Amniotic epithelial cell (primary cell): ENCODE data around the gene LNX2.
A peak's percentile ranks its signal among the peaks of the same experiment; 100 is the strongest.
"Not testable (repeated sequence)": the region's sequence is repeated elsewhere in the genome, so short reads cannot be mapped to it uniquely, and the experiment has no call there.

ENCODE experiments used
- DNase-seq: peaks from one replicate; pipeline ENCODE4 v3.0.0-alpha.2; 2010; ENCODE audit warnings: low read depth

LNX2 gene

DNA sequence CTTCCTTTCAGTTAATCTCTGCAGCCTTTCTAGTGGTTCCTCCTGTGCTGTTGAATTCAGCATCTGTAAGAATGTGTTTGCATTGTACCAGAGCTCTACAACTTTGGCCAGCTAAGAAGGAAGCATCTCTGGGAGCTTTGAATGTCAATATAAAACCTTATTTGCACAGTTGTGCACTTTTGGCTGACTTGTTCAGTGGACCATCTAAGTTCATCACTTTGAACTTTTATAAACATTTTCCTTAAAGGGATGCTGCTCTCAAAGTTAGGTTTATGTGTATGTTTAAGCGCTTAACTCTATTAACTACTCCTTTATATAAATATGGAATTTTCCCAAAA, 16.9 kb upstream of the LNX2 start:
- DNase-seq, result no peak

DNA sequence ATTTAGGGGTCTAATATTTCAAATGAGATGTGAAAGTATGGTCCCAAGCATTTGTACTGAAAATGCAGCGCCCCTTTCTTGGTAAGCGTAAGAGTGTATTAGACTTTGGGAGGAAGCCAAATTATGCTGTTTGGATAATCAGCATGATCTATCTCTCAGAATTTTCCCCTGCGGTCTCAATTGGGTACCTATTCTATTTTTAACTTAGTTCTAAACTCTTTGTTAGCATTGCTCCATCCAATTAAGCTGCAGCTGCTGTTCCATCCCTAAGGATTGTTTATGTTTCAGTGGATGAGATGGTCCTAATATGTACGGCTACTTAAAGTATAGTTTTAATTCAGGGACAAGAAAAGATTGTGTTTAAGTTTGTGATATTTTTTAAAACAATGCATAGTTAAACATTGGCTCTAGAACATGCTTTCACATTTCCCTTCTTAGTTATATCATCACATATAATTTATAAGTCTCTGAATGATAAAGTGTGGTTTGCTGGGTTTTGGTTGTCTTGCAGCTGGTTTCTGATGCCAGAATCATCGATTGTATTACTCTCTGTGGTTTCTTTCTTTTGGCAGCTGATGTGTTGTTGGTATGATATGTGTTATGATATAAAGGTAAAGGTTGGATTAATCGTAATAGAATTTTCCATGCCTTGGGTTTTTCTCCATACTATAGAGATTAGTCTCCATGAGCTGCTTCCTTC, 16.4 kb upstream of the LNX2 start:
- DNase-seq, result no peak

DNA sequence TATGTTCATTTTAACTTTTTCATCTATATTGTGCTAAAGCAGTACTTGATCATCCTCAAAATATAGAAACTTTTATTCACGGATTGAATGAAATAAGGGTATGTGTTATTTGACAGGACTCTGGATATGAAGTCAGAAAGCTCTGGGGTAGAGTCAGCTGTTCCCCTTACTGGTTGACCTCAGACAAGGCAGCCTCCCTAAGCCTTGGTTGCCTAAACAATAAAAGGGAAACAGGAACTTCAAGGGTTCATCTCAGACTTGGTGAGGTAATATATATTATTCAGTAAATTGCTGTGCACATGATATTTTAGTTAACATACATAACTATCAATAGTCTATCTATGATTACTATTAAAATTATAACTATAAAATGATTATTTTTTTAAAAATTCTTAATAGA, 14.9 kb upstream of the LNX2 start:
- DNase-seq, result no peak

DNA sequence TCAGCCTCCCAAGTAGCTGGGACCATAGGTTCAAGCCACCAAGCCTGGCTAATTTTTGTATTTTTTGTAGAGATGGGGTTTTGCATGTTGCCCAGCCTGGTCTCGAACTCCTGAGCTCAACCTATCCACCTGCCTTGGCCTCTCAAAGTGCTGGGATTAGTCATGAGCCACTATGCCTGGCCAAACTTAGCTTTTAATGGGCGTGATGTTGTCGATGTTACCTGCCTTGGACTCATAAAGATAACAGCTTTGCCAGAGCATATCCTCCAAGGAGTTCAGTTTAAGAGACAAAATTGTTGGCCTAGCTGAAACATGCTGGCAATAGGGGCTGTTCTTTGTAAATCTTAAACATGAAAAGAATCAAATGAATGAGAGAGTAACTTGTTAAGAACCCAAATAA, 14.5 kb upstream of the LNX2 start:
- no peak for DNase-seq

DNA sequence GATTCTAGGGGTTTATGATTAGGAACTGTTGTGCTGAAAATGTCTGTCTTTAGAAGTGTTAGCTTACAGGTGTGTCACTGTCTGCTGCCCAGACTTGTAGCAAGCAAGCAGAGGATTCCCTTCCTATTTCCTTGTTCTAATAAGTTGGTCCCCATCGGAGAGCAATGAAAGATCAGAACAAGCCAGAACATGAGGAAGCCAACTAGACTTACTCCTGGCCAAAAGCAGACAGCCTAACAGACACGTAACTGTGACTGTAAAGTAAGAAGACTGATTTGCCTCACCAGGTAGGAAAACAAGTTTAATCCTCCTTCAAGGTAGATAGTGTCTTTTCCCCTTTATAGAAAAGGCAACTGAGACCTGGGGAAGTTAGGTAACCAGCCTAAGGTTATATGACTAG, 13.9 kb upstream of the LNX2 start:
- DNase-seq, result no peak

DNA sequence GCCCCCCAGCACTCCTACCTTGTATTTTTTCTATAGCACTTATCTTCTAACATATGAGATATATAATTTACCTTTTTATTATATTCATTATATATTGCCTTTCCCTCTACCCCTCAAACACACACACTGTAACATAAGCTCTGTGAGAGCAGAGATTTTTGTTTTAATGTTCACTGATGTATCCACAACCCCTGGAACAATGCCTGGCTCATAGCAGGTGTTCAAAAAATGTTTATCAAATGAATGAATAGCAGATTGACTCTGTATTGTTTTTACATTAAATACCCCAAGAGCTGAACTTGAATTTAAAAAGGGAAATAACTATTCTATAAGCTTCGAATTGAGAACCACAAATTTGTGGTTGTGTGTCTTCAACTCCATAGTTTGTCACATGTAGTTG, 12.3 kb upstream of the LNX2 start:
- no peak for DNase-seq

DNA sequence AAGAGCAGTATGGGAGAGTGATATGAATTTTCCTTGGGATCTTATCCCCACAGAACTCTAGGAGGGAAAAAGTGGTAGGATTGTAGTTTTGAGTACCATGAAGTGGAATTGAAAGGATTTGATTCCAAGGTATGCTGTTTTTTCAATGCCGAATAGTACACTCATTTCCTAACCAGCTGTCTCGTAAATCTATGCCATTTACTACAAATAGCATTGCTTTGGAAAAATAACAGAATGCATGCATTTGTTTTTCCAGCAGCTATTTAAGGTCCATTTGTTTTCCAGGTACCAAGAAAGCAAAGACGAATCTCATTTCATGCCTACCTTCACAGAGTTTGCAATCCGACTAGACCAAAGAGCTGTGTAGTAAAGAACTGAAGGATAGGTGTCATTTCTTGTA, 11.9 kb upstream of the LNX2 start:
- DNase-seq, result no peak

DNA sequence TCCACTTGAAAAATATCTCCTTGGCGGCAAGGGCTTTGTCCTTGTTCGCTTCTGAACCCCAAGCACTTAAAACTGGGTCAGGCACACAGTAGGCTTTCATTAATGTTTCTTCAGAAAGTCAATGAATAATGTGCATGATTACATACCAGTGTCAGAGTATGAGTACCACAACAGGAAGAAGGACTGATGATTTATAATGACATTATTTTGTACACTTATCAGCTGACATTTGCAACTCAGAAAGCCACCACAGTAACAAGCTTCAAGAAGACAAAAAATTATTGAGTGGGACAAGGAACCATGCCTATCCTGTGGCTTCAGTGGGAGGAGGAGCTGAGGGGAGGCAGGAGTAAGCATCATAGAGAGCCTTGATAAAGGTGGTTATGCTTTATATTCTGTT, 11.3 kb upstream of the LNX2 start:
- DNase-seq, result no peak

DNA sequence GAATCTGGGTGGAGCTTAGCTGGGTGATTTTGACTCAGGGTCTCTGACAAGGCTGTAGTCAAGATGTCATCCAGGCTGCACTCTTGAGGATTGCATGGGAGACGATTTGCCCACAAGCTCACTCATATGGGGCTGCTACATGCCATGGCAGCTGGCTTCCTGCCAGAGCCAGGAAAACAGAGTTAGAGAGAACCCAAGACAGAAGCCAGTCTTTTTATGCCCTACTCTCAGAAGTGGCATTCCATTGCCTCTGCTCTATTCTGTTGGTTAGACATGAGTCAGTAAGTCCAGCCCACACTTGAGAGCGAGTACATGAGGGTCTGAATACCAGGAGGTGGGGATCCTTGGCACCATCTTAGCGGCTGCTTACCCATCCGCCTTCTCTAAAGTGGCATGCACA, 10.8 kb upstream of the LNX2 start:
- peak; percentile 7 for DNase-seq

DNA sequence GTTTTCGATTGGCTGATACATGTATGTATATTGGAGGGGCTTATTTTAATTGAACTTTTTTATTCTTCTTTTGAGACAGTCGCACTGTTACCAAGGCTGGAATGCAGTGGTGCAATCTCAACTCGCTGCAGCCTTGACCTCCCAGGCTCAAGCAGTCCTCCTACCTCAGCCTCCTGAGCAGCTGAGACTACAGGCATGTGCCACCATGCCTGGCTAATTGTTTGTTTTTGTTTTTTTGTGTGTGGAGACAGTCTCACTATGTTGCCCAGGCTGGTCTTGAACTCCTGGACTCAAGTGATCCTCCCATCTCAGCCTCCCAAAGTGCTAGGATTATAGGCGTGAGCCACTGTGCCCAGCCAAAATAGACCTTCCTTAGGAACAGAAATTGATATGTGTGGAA, 8.4 kb upstream of the LNX2 start:
- not testable (repeated sequence) for DNase-seq

DNA sequence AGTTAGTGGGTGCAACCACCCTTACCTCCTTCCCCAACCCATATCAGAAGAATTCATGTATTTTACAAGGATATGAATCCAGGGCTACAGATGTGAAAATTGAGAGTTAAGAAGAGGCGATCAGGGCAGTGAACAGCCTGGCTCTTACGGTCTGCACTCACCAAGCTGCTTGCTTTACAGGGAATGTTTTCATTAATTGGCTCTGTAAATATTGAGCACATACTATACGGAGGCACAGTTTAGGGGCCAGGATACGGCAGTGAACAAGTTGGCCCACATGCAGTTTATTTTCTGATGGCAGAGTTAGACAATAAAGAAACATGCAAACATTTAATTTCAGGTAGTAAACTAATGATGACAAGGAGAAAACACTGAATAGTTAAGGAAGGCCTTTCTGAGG, 7.8 kb upstream of the LNX2 start:
- no peak for DNase-seq

DNA sequence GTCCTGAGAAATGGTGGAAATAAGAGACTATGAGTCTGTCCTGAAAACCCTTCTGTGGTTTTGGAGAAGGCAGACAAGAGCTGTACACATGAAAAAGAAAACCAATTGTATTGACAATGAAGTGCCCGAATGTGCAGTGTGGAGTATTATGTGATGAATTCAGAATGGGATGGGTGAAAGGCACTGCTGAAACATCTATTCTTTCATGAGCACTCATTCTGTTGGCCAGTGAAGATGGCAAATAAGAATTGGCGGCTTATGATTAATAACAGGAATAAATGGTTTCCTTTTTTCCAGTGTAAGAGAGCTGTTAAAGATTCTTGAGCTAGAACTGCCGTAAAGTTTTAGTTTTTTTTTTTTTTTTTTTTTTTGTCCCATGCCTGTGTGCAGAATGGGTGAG, 7.1 kb upstream of the LNX2 start:
- DNase-seq, result no peak

DNA sequence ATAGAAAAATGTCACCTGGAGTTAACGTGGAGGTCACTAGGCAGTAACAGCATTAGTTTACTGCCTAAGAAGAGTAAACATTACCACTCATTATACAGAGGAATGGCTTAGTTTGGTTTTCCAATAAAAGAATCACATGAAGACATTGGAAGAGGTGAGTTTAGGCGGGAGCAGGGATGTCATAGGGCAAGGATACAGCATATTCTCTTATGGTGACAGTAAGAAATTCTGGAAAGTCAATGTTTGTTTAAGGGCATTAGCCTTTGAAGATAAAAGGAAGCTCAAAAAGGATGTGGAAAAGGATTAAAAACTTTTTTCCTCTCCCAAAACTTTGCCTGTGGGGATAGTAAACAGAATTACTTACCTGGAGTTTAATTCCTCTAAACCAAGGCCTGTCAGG, 5.5 kb upstream of the LNX2 start:
- DNase-seq, result no peak

DNA sequence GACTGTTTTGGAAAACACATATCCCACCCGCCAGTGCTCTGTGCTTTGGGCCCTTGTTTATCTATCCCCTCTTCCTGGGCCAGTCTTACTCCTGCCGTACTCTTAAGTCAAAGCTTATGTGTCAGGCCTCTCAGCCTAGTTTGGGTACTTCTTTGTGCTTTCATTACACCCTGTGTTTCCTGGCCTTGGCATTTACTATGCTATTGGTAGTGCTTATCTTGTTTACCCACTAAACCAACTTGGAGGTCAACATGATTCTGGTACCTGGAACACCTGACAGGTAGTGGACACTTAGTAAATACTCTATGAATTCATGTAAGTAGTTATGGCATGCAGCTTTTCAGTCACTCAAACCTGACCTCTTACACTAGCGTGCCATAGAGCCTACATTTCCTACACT, 3.7 kb upstream of the LNX2 start:
- no peak for DNase-seq

DNA sequence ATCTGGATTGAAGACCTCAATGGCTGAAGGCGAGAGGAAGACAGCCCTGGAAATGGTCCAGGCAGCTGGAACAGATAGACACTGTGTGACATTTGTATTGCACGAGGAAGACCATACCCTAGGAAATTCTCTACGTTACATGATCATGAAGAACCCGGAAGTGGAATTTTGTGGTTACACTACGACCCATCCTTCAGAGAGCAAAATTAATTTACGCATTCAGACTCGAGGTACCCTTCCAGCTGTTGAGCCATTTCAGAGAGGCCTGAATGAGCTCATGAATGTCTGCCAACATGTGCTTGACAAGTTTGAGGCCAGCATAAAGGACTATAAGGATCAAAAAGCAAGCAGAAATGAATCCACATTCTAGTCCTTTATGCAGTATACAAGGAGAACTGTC, 2.6 kb upstream of the LNX2 start:
- no peak for DNase-seq

DNA sequence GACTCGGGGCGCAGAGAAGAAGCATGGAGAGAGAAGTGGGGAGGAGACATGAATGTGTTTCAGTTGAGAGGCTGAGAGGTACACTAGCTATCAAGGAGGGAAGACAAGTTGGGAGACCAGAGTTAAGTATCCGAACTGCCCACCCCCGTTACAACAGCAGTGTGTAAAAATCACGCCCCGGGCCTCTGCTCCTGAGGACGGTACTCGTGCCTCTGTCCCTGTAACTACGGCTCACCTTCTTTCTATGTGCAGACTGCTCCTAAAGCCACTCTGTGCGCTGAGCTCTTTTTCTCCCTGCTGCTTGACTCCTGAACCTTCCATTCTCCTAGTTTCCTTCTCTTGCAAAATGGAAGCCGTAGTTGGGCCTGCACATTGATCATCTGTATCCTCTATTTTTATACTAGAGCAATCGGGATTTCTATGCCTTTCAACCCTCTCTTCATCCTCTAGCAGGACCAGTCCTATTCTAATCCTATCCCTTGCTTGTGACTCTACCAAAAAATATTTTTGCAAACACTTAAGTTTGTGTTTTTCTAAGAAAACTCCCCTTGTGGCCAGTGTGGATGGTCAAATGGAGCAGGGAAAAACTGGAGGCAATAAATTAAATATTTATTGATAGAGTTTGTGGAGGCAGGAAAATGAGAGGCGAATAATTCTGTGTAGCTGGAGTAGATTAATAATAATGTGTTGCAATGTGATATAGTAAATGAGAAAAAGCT, 1.9 kb upstream of the LNX2 start:
- no peak for DNase-seq

DNA sequence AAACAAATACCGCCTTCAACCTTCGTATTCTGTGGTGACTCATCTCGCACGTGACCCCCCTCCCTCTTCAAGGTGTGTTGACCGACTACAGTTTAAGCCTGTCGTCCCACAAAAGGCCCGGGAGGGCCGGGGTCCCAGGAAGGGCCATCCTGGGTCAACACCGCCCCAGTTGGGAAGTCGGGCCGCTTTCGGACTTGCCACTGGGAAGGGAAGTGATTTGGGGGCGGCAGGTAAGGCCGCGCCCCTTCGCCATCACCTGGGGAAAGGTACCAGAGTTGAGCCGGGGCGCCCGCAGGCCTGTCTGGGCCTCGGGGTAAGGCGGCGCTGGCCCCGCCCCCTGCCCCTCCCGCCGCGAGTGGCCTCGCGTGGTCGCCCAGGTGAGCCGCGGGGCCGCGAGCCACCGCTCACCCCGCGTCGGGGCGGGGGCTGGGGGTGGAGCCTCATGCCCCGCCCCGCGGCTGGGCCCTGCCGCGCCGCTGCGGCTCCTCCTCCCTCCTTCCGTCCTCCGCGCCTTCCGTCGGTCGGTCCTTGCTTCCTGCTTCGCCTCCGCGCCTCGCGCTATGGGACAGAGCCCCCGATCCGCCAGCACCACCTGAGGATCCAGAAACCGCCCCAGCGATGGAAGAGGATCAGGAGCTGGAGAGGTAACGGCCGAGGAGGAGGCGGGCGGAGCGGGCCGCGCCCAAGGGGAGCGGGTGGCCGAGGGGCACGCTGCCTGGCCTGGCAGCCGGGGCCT, 1.2 kb upstream of the LNX2 start, which contains the start of gene POLR1D:
TSS of gene POLR1D (plus strand) at position 527 of the 736 bp plus-strand sequence. CDS start at position 619, 92 bp downstream.
- DNase-seq, result peak; percentile 74

DNA sequence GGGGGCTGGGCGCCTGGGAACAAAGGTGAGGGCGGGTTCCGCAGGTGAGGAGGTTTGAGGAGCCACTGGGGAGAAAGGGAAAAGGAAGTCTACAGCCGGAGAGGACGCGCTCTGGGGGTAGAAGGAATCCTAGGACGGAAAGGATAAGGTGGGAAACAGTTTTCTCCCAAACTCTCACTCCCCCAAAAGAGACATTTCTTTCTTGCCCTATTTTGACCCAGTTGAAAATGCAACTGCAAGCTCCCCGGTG, 712 bp upstream of the LNX2 start:
- DNase-seq, result no peak

DNA sequence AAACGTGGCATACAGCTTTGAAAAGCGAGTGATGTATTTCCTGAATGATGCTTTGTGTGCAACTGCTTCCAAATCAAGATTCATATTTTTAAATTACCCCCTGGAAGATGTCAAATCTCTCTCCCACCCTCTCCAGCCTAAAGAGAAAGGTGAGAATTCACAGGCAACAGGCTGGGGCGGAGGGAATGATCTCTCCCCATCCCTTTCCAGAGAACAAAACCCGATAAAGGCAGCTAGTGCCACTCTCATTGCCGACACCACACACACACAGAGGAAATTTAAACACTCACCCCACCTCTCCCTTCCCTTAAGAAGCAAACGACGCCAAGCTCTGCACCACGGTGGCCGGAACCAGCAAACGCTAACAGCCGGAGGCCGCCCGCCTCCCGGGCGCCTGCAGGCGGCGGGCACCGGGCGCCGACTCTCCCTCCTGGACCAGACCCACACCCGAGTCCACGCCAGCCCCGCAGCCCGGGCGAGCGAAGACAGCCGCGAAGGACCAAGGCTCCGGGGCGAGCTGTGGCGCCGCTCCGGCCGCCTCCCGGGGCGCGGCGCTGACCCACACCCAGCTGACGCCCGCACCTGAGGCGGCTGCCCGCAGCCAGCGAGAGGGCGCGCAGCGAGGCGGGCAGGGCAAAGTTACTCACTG, 477 bp downstream of the LNX2 start:
- DNase-seq, result peak; percentile 21

DNA sequence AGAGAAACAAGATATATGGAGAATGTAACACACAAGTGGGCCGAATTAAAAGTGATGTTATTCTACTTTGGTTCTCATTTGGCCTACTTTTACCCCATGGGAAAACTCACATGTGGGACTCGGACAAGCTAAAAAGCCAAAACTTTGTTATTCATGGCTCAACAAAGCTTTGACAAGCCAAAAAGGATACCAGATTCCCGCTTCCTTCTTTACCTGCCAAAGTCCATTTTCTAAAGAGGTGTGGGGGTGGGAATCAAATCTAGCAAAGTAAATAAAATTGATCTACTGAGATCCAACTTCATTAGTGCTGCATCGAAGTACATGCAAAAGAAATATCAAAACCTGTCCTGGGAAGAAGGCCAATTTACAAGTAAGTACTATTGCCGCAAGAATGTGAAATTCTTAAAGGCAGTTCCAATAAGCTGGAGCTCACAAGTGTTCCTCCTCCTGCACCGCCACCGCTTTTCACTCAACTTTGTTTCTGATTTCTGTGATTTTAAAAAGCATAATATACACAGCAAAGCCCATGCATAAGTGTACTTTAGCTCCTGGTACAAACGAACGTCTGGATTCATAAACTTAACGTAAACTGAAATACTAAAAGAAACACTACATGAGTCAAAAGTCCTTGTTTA, 1.1 kb downstream of the LNX2 start:
- DNase-seq, result peak; percentile 34

DNA sequence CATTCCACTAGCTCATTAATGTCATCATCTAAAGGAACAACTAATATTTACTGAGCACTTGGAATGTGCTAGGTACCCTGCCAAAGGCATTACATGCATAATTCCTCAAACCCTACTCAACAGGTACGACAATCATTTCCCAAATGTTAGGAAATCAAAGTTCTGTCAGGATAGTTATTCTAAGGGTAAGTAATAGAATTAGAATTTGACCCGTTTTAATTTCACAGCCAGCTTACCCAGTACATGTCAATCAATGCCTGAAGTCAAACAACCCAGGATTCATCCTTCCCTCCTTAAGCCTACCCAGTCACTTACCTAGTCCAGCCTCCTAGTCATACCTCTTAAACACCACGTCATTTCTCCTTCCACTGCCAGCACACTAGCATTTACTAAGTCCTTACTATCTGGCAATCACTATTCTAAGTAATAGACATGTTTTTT, 2.4 kb downstream of the LNX2 start:
- DNase-seq, result no peak

DNA sequence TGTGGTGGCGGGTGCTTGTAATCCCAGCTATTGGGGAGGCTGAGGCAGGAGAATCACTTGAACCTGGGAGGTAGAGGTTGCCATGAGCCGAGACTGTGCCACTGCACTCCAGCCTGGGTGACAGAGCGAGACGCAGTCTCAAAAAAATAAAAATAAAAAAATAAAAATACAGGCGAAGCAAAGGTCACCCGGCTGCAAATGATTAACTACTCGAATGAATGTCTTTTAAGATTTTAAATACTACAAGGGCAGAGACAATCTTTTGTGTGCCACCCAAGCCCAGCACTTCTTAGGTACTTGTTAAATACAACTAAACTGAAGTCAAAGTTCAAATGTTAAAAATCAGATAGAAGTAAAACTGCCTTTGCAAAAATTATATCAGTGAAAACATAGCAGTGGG, 6.7 kb downstream of the LNX2 start:
- no peak for DNase-seq

DNA sequence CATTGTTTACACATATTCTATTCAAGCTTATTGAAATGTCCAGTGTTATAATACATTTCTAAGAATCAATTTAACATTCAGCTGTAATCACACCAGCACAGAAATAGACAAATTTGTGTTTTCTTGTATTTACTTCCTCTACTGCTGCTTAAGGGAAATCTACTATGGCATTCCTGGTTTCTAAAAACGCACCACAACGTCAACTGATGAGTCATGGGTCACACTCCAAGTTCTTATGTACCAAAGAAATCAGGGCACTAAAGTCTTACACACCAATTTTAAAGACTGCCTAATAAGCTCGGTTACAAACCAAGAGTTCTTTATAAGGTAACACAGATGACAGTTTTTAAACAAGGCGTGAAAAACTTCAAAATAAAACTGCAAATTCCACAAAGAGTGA, 13.2 kb downstream of the LNX2 start:
- peak; percentile 79 for DNase-seq
